ENCODE measurements around the gene SCTR. TPM values are rescaled to one million over a fixed set of nuclear protein-coding genes. Genes with fewer than 3 reads are reported as not detected.

The SCTR gene
- total and polyA plus RNA-seq, 2 of the 8 experiments (the other 6 are each of a cell fraction or from before 2014, with no cell fraction given), result 0.15 TPM; not detected in 1

DNA sequence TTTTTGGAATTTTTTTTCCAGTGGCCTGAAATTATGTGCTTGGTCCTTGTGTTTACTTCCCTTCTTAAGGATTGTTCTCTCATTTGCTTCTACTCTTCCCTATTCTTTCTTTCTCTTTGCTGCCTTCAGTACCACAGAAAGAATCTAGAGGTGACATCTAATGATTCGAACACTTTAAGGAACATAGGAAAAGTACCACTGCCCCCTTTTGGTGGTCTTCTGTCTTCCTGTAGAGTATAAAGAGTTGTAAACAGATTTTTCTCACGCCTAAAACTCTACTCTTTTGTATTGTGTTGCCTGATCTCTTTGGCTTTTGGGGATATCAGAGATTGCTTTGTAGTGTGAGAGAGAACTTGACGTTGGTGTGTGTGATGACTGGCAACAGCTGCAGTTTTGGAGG lies 7.0 kb upstream of the SCTR start:
- Histone ChIP-seq H2BK120ac (replicated peaks; ENCODE audit: low read depth, low read length) (no peak overlapping the region), H3K4me2 (ENCODE audit: insufficient read depth in 1 of 2, low read depth in 2 of 2, low read length in 2 of 2) (no peak overlapping the region), H3K56ac (replicated peaks; ENCODE audit: insufficient read length, low read depth, low read length) (no peak overlapping the region), H4K20me1 (replicated peaks in 1 of 2; ENCODE audit: control insufficient read depth in 1 of 2, insufficient read depth in 2 of 2, low read length in 2 of 2) (no peaks in the 10 kb centered on the region), H4K91ac (replicated peaks; ENCODE audit: insufficient read length, low read length) (no peak overlapping the region), H3K27me3 (replicated peaks in 1 of 4; ENCODE audit: control insufficient read depth in 3 of 4, extremely low read depth in 1 of 4, insufficient read depth in 3 of 4, low read length in 3 of 4) (no peaks in the 10 kb centered on the region), H3K4me3 (ENCODE audit: extremely low read depth in 1 of 4, insufficient read depth in 2 of 4, low read depth in 3 of 4, low read length in 4 of 4) (no peak overlapping the region), H3K4me1 (replicated peaks in 1 of 4; ENCODE audit: control insufficient read depth in 3 of 4, insufficient read depth in 4 of 4, low read length in 3 of 4) (peaks cover 0 to 7% (median 5%) of the 10 kb centered on the region in 4 experiments; a peak in 3 of 7 replicates), H2AK5ac (ENCODE audit: low read depth, low read length) (no peak overlapping the region), H2BK15ac (ENCODE audit: low read length) (no peak overlapping the region), H3K4ac (replicated peaks; ENCODE audit: insufficient read length, low read depth, low read length) (no peak overlapping the region), H4K8ac (ENCODE audit: extremely low read depth, insufficient read depth, low read length) (no peak overlapping the region), H3K79me1 (ENCODE audit: low read depth, low read length) (no peaks in the 10 kb centered on the region), H3K23ac (ENCODE audit: insufficient read length) (no peak overlapping the region), H3K36me3 (ENCODE audit: control insufficient read depth in 2 of 4, insufficient read depth in 4 of 4, low read length in 3 of 4) (no peaks in the 10 kb centered on the region), H3K18ac (ENCODE audit: extremely low read depth, low read length) (no peak overlapping the region), H2BK5ac (ENCODE audit: low read depth, low read length) (no peak overlapping the region), H3K14ac (ENCODE audit: insufficient read length) (no peak overlapping the region), H2BK12ac (ENCODE audit: low read depth, low read length) (no peak overlapping the region), H4K5ac (ENCODE audit: insufficient read length, low read depth, low read length) (no peak overlapping the region), H3K79me2 (ENCODE audit: control insufficient read depth in 1 of 2, insufficient read depth in 2 of 2, low read length in 2 of 2) (no peaks in the 10 kb centered on the region), H3K9me3 (ENCODE audit: insufficient read depth in 2 of 2, low read depth in 1 of 2, low read length in 1 of 2) (peaks cover 0 to 5% of the 10 kb centered on the region in 2 experiments; a peak in 1 of 4 replicates), H3K9ac (replicated peaks in 1 of 4; ENCODE audit: extremely low read depth in 1 of 4, low read depth in 3 of 4, low read length in 3 of 4) (no peak overlapping the region), H2AFZ (ENCODE audit: low read length) (peak overlapping the region; percentile 83; the same call in 1 of the 2 replicates), H2BK20ac (ENCODE audit: low read length) (no peak overlapping the region), H3K27ac (ENCODE audit: low read depth, low read length) (no peak overlapping the region), H3K23me2 (ENCODE audit: low read depth, low read length) (no peaks in the 10 kb centered on the region)
- ChIA-PET POLR2A (ENCODE audit: partially characterized antibody) (no interaction called here), CTCF (ENCODE audit: partially characterized antibody) (interaction anchor here (0.7 to 9.1 kb wide), 13 partner anchors 8 to 238 kb away, joined by 3 to 52 read pairs (median 3); no protein-coding TSS in a partner anchor)
- FAIRE-seq (peak; percentile 63), DNase-seq (ENCODE audit: low read depth in 1 of 2, low spot score in 2 of 2) (no peak)
- WGBS, 2 experiments (ENCODE audit: extremely low coverage in 1 of 2, insufficient coverage in 1 of 2, insufficient read length in 1 of 2, insufficient replicate concordance in 2 of 2, low coverage in 1 of 2, low lambda C conversion rate in 2 of 2, missing lambda C conversion rate in 1 of 2), result 42% methylated on average over 3 of the region's 3 CpGs; no CpG with 5 or more reads in 1 of the 2 experiments
- TF ChIP-seq CREB1 (IDR thresholded peaks at IDR 0.05) (no peak), CTBP2 (IDR thresholded peaks at IDR 0.05; ENCODE audit: borderline replicate concordance, insufficient read depth, insufficient read length, low read length) (no peak), TCF12 (IDR thresholded peaks at IDR 0.05; ENCODE audit: low read depth, low read length) (no peak), TBP (IDR thresholded peaks at IDR 0.05; ENCODE audit: low read depth, low read length) (no peak), RAD21 (IDR thresholded peaks at IDR 0.05 in 1 of 2, conservative IDR thresholded peaks at IDR 0.05 in 1 of 2; ENCODE audit: low read depth in 2 of 2, low read length in 2 of 2) (peak; percentile 65 to 67), CHD1 (IDR thresholded peaks at IDR 0.05; ENCODE audit: low read depth, low read length) (no peak), BACH1 (IDR thresholded peaks at IDR 0.05; ENCODE audit: low read length) (no peak)
- TF ChIP-seq, protein P1, sequence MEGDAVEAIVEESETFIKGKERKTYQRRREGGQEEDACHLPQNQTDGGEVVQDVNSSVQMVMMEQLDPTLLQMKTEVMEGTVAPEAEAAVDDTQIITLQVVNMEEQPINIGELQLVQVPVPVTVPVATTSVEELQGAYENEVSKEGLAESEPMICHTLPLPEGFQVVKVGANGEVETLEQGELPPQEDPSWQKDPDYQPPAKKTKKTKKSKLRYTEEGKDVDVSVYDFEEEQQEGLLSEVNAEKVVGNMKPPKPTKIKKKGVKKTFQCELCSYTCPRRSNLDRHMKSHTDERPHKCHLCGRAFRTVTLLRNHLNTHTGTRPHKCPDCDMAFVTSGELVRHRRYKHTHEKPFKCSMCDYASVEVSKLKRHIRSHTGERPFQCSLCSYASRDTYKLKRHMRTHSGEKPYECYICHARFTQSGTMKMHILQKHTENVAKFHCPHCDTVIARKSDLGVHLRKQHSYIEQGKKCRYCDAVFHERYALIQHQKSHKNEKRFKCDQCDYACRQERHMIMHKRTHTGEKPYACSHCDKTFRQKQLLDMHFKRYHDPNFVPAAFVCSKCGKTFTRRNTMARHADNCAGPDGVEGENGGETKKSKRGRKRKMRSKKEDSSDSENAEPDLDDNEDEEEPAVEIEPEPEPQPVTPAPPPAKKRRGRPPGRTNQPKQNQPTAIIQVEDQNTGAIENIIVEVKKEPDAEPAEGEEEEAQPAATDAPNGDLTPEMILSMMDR (IDR thresholded peaks at IDR 0.05; ENCODE audit: control extremely low read depth in 1 of 3, insufficient read depth in 1 of 3, low read depth in 1 of 3, low read length in 3 of 3), result peak in 2 of 3 experiments; percentile 51 to 56; a peak in 2 of 4 replicates
- TF ChIP-seq, protein P2, sequence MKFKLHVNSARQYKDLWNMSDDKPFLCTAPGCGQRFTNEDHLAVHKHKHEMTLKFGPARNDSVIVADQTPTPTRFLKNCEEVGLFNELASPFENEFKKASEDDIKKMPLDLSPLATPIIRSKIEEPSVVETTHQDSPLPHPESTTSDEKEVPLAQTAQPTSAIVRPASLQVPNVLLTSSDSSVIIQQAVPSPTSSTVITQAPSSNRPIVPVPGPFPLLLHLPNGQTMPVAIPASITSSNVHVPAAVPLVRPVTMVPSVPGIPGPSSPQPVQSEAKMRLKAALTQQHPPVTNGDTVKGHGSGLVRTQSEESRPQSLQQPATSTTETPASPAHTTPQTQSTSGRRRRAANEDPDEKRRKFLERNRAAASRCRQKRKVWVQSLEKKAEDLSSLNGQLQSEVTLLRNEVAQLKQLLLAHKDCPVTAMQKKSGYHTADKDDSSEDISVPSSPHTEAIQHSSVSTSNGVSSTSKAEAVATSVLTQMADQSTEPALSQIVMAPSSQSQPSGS (IDR thresholded peaks at IDR 0.05; ENCODE audit: low read length), result no peak

All from H1 (cell line).